OCI-LY7 (cell line): ENCODE measurements around the gene RAB32.

Experiments
- CTCF ChIP-seq: fragments of 200-600 bp; sonication (generic); conservative IDR thresholded peaks from 2 replicates; pipeline ENCODE4 v1.5.1; 2014; ENCODE audit warnings: mild to moderate bottlenecking, antibody characterized with exemption, low read length, moderate library complexity, mixed read lengths
- EZH2phosphoT487 ChIP-seq: fragments of 200-600 bp; sonication (generic); IDR thresholded peaks from 2 replicates; pipeline ENCODE4 v1.6.1; 2018; ENCODE audit warnings: low read depth, borderline replicate concordance, mild to moderate bottlenecking, mixed run types, antibody characterized with exemption, low read length, moderate library complexity, mixed read lengths

- no peak for TF ChIP-seq CTCF
- no peak for TF ChIP-seq EZH2phosphoT487
Observed at GRCh38 chr6:146543940-146544615, 445 bp downstream of the RAB32 start.
